HG03045 (cell line): ENCODE results near the gene RIN3.

Experiments
- ATAC-seq: cut with Tn5 transposase; IDR thresholded peaks from one replicate; pipeline ENCODE4 v1.9.1; 2021; ENCODE audit warnings: mild to moderate bottlenecking, moderate library complexity; ENCODE audit not compliant: unreplicated experiment

The RIN3 gene

GRCh38 chr14:92590941-92591340 lies 77.4 kb downstream of the RIN3 start:
- ATAC-seq: no peak

GRCh38 chr14:92591346-92591745 lies 77.8 kb downstream of the RIN3 start:
- no peak for ATAC-seq

- ATAC-seq: no peak
Measured at GRCh38 chr14:92595267-92595666, 81.7 kb downstream of the RIN3 start.

GRCh38 chr14:92596331-92596907 lies 82.8 kb downstream of the RIN3 start:
- no peak for ATAC-seq

GRCh38 chr14:92597906-92598905 lies 84.6 kb downstream of the RIN3 start:
- ATAC-seq: no peak

- no peak for ATAC-seq
Measured at GRCh38 chr14:92599811-92600210, 86.2 kb downstream of the RIN3 start.

GRCh38 chr14:92600318-92601053 lies 86.9 kb downstream of the RIN3 start:
- ATAC-seq: no peak

GRCh38 chr14:92601131-92601710 lies 87.6 kb downstream of the RIN3 start:
- ATAC-seq: no peak

- no peak for ATAC-seq
Measured at GRCh38 chr14:92601757-92602417, 88.3 kb downstream of the RIN3 start.

- ATAC-seq: no peak
Measured at GRCh38 chr14:92603309-92604242, 90.0 kb downstream of the RIN3 start.

- ATAC-seq: no peak
Measured at GRCh38 chr14:92605274-92605940, 91.8 kb downstream of the RIN3 start.

- no peak for ATAC-seq
Measured at GRCh38 chr14:92607251-92607650, 93.7 kb downstream of the RIN3 start.

GRCh38 chr14:92607702-92608429 lies 94.3 kb downstream of the RIN3 start:
- no peak for ATAC-seq

GRCh38 chr14:92609955-92610354 lies 96.4 kb downstream of the RIN3 start:
- no peak for ATAC-seq

- no peak for ATAC-seq
Measured at GRCh38 chr14:92610849-92611271, 97.3 kb downstream of the RIN3 start.

GRCh38 chr14:92613008-92613658 lies 99.6 kb downstream of the RIN3 start:
- no peak for ATAC-seq

- no peak for ATAC-seq
Measured at GRCh38 chr14:92613681-92614260, 100.2 kb downstream of the RIN3 start.
